HG03558 (cell line): ENCODE data around the gene CCP110.
A peak's percentile ranks its signal among the peaks of the same experiment; 100 is the strongest.
"Not testable (repeated sequence)": the region's sequence is repeated elsewhere in the genome, so short reads cannot be mapped to it uniquely, and the experiment has no call there.

Source experiments
- ATAC-seq: cut with Tn5 transposase; IDR thresholded peaks from one replicate; pipeline ENCODE4 v1.9.1; 2021; ENCODE audit warnings: moderate number of reproducible peaks; ENCODE audit not compliant: unreplicated experiment; ENCODE audit errors: extremely low read depth

CCP110 gene

DNA sequence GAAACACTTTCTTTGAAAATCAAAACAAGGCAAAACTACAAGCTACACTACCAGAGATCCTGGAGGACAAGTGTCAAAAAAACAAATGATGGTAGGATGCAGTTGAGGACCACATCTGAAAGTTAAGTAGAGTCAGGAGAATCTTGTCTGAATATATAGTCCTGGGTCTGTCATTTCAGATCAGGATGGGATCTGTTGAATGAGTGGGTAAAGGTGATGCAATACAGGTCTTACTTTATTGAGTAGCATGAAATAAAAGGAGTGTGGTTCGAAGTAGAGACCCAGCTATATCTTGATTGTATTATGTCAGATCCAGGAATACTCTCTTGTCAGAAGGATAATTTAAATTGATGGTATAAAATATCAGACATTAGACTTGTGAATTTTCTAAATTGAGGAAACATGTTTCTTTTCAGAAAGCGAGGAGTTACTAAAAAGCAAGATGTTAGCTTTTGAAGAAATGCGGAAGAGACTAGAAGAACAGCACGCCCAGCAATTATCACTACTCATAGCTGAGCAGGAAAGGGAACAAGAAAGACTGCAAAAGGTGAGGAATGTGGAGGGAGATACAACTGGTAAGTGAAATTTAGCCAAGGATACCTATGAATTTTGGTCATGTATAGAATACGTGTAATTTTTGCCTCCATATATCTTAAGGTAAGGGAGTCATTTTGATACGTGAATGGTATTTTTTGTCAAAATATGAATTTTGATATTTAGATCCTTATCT is 16.7 kb downstream of the CCP110 start:
- ATAC-seq = no peak

DNA sequence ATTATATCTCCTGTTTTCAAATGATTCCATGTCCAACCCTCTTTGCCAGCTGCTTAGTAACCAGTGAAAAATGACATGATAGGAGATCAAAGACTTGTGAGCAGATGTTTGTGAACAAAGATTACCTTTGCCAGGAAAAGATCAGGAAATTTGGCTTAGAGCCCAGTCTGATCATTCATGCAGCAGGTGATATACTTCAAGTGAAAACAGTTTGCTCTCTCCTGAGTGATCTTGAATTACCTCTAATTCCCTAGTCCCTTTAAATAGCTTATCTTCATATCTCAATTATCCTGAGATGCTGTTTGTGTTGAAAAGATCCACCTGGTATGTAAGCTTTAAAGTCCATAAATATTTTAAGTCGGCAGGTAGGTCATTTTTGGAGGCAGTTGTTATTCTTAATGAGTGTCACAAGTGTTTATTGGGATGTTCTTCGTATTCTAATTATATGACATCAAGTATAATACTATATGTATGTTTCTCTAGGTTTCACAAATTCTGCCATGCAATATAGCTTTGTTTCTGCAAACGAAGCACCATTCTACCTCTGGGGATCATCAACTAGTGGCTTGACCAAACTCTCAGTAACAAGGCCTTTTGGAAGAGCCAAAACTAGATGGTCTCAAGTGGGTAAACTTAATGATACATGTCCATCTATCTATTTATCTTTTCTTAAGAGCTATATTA is 18.5 kb downstream of the CCP110 start:
- ATAC-seq = no peak

DNA sequence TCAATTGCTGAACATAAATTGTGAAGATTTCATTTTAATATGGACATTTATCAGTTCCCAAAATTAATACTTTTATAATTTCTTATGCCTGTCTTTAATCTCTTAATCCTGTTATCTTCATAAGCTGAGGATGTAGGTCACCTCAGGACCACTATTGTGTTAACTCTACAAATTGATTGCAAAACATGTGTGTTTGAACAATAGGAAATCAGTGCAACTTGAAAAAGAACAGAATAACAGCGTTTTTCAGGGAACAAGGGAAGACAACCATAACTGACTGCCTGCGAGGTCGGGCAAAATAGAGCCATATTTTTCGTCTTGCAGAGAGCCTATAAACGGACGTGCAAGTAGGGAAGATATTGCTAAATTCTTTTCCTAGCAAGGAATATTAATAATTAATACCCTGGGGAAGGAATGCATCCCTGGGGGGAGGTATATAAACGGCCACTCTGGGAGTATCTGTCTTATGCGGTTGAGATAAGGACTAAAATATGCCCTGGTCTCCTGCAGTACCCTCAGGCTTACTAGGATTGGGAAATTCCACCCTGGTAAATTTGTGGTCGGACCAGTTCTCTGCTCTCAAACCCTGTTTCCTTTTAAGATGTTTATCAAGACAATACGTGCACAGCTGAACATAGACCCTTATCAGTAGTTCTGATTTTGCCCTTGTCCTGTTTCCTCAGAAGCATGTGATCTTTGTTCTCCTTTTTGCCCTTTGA is 19.7 kb downstream of the CCP110 start:
- not testable (repeated sequence) for ATAC-seq

GRCh38 chr16:19548144-19548543 is 24.4 kb downstream of the CCP110 start:
- no peak for ATAC-seq

DNA sequence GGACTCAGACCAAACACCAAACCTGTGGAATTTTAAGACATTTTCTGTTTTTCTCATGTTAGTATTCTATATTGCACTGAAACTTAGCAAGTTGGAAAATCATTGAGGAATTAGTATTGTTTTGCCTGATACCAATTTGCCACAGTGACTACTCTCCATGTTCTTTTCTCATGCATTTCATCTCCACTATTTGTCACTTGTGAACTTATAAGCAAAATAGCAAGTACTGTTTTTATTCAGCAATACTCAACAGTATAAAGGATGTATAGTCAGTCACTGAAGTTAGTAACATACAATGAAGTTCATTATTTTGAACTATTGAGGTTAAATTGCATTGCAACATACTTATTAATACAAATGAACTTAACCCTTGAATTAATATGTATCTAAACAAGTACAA is 25.9 kb downstream of the CCP110 start:
- ATAC-seq = no peak

DNA sequence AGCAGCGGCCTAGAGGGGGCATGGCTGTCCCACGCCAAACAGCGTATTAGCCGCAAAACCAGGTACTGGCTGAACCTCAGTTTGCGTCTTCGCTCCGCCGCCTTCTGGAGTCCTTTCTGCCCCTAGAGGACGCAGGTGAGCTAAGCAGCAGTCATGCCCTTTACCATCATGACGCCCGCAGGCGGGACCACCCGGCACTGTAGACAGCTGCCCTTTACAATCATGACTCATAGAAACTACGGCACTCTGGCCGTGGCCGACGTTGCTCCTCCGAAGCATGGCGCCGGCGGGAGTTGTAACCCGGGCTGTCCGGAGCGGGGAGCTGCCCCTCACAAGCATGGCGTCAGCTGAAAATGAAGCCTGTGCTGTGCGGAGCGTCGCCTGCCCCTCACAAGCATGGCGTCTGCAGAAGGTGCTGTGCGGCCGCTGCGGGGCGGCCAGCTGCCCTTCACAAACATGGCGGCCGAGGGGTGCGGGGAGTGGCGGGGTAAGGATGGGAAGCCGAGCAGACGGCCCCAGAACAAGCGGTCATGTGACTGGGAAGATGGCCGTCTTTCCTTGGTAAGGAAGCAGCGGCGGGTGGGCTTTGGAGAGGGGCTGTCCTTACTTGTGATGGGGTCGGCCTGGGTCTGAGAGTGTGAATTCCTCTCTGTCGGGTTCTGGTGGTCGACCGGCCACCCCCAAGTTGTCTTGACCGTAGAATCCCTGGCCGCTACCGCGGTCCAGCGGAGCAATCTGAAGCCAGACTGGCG is 31.6 kb downstream of the CCP110 start, which contains the start of gene VPS35L:
Gene VPS35L, plus strand, starts transcription at position 518 of the 752 bp plus-strand sequence. Its CDS starts 27 bp downstream, at position 545.
- peak; percentile 90 for ATAC-seq

- no peak for ATAC-seq
These were observed 32.4 kb downstream of the CCP110 start for GRCh38 chr16:19555938-19556771.

DNA sequence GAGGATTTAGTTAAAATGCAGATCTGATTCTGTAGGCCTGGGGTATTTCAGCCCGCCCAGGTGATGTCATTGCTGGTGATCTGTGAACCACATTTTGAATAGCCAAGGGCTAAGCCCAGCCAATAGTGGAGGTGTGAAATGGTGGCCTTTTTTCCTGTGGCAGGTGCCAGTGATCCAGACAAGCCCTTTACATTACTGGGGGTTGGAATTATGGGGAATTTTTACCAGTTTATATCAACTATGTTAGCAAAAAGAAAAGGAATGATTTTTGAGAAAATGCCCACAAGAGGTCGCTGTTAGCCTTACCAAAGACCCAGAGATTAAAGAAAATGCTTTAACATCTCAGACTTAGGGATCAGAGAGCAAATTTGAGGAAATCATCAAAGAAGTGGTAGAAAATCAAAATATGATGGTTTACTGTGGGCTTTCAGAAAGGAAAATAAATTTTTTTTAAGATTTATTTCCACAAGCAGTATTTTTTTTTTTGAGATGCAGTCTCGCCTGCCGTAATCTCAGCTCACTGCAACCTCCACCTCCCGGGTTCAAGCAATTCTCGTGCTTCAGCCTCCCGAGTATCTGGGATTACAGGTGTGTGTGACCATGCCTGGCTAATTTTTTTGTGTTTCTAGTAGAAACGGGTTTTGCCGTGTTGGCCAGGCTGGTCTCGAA is 35.6 kb downstream of the CCP110 start:
- ATAC-seq = no peak

- no peak for ATAC-seq
These were observed 36.3 kb downstream of the CCP110 start for GRCh38 chr16:19560078-19560477.

DNA sequence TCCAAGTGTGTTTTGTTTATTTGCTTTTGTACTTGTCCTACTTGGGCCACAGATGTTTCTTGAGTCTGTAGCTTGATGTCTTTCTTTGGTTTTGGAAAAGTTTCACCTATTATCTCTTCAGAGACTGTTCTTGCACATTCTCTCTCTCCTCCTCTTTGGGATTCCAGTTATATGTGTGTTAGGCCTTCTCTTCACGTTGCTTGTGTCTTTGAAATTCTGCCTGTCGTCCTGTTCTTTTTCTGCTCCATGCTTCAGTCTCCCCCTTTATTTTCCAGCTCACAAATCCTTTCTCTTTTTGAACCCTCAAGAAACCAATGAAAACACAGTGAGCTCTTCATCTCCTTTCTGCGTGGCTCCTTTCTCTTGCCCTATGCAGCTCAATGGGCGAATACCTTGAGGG is 39.6 kb downstream of the CCP110 start:
- ATAC-seq = no peak

DNA sequence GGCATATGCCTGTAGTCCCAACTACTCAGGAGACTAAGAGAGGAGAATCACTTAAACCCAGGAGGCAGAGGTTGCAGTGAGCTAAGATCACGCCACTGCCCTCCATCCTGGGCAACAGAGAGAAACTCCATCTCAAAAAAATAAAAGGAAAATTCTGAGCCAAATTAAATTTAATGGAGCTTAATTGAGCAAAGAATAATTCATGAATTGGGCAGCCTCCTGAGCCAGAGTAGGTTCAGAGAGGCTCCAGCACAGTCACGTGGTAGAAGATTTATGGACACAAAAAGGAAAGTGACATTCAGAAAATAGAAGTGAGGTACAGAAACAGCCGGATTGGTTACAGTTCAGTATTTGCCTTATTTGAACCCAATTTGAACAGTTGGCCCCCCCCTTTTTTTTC is 42.6 kb downstream of the CCP110 start:
- no peak for ATAC-seq

DNA sequence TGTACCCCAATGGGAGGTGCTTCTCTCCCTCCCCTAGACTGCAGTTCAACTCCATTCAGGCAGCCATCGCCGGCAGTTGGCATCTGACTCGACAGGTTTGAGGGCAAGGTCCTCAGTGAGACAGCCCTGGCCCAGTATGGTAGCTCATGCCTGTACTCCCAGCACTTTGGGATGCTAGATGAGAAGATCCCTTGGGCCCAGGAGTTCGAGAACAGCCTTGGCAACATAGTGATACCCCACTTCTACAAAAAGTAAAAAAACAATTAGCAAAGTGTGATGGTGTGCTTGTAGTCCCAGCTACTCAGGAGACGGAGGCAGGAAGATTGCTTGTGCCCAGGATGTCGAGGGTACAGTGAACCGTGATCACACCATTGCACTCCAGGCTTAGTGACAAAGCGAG is 43.8 kb downstream of the CCP110 start:
- no peak for ATAC-seq

DNA sequence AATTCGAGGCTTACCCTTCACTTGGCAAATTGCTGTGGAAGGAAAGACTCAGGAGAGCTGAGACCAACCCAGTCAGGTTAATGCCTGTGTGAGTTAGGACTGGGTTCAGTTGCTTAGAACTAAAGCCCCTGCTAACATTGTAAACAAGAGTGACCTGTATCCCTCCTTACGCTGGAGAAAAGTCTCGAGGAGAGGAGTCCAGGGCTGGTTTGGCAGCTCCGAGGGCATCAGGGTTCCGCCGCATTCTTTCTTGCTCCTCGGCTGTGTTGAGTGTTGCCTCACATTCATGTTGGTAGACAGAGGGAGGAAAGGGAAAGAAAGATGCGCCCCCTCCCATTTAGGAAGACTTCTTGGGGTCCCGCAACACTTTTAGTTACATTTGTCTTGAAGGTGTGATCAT is 50.3 kb downstream of the CCP110 start:
- no peak for ATAC-seq

GRCh38 chr16:19574615-19575014 is 50.9 kb downstream of the CCP110 start:
- ATAC-seq = no peak

DNA sequence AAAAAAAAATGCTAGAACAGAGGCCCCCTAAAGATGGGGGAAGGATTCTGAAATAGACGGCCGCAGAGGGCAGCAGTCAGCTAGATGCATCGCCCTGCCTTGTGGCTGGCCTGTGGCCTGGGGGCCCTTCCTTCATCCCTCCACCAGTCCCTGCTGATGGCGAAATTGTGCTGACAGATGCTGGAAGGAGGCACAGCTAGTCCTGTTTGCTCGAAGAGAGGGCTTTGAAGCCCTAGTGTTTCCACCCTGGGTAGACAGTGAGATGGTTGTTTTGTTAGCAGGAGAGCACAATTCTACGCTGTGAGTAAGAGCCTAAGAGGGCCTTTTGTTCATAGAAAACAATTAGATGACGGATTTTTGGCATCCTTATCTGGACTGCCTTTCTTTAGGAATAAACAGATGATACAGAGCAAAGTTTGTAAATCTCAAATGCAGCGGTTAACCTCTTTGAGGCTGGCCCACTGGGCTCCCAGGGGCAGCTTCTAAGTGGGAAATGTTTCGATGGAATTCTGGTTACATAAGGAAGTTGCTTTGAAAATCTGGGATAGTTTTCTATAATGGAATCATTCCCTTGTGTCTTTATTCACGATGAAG is 54.7 kb downstream of the CCP110 start:
- ATAC-seq = no peak

- ATAC-seq = no peak
These were observed 58.5 kb downstream of the CCP110 start for GRCh38 chr16:19582050-19582831.

GRCh38 chr16:19583665-19584300 is 60.0 kb downstream of the CCP110 start:
- no peak for ATAC-seq

DNA sequence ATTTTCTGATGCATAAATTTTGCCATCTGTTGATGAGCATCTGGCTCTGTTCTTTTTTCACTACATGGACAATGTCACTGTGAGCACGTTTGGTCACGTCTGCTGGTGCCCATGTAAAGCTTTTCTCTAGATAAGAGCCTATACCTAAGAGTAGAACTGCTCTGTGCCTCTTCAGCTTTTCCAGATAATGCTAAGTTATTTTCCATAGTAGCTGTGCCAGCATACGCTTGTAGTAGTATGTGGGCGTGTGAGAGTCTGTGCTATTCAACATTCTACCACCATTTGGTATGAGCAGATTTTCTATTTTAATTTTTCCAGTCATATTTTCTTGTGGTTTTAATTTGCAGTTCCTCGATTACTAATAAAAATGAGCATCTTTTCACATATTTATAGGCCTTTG is 64.9 kb downstream of the CCP110 start:
- no peak for ATAC-seq
